MM.1S (cell line): Measurements from ENCODE around the gene NDUFAF8.

Experiments used
- DNase-seq: peaks from one replicate; pipeline ENCODE4 v3.0.0-alpha.2; 2015
- H2AFZ ChIP-seq: fragments of 300-600 bp; sonication (generic); 2 replicates; pipeline ENCODE4 v1.6.0; 2016; ENCODE audit warnings: antibody characterized with exemption, low read length
- H3F3A ChIP-seq: fragments of 300-600 bp; sonication (generic); 2 replicates; pipeline ENCODE4 v1.6.1; 2016; ENCODE audit warnings: mild to moderate bottlenecking, antibody characterized with exemption, low read length, moderate library complexity, mixed read lengths; ENCODE audit not compliant: insufficient read depth
- H3K27ac ChIP-seq: fragments of 300-600 bp; sonication (generic); 2 replicates; pipeline ENCODE4 v1.5.1; 2016; ENCODE audit warnings: mild to moderate bottlenecking, low read length
- H3K27me3 ChIP-seq: fragments of 300-600 bp; sonication (generic); replicated peaks from 2 replicates; pipeline ENCODE4 v1.6.0; 2016; ENCODE audit warnings: low read length; ENCODE audit not compliant: insufficient read depth
- H3K36me3 ChIP-seq: fragments of 300-600 bp; sonication (generic); replicated peaks from 2 replicates; pipeline ENCODE4 v1.6.1; 2016; ENCODE audit warnings: mild to moderate bottlenecking, low read length, mixed read lengths; ENCODE audit not compliant: insufficient read depth
- H3K4me1 ChIP-seq: fragments of 300-600 bp; sonication (generic); 2 replicates; pipeline ENCODE4 v1.6.1; 2016; ENCODE audit warnings: low read length, mixed read lengths
- H3K4me2 ChIP-seq: fragments of 300-600 bp; sonication (generic); 2 replicates; pipeline ENCODE4 v1.6.0; 2016; ENCODE audit warnings: low read depth, low read length
- H3K4me3 ChIP-seq: fragments of 300-600 bp; sonication (generic); 2 replicates; pipeline ENCODE4 v1.5.1; 2016; ENCODE audit warnings: low read length, mixed read lengths
- H3K79me2 ChIP-seq: fragments of 300-600 bp; sonication (generic); 2 replicates; pipeline ENCODE4 v1.6.1; 2016; ENCODE audit warnings: mixed run types, low read length, mixed read lengths
- H3K9ac ChIP-seq: fragments of 300-600 bp; sonication (generic); 2 replicates; pipeline ENCODE4 v1.6.1; 2016; ENCODE audit warnings: low read length, mixed read lengths
- H3K9me2 ChIP-seq: fragments of 300-600 bp; sonication (generic); replicated peaks from 2 replicates; pipeline ENCODE4 v1.6.1; 2016; ENCODE audit warnings: mild to moderate bottlenecking, low read length, mixed read lengths; ENCODE audit not compliant: insufficient read depth
- H3K9me3 ChIP-seq: fragments of 300-600 bp; sonication (generic); replicated peaks from 2 replicates; pipeline ENCODE4 v1.6.1; 2016; ENCODE audit warnings: mild to moderate bottlenecking, low read length, mixed read lengths; ENCODE audit not compliant: insufficient read depth
- H4K20me1 ChIP-seq: fragments of 300-600 bp; sonication (generic); 2 replicates; pipeline ENCODE4 v1.6.1; 2016; ENCODE audit warnings: mild to moderate bottlenecking, low read length, moderate library complexity, mixed read lengths; ENCODE audit not compliant: insufficient read depth
- EZH2 ChIP-seq: fragments of 300-600 bp; sonication (generic); optimal IDR thresholded peaks from 2 replicates; pipeline ENCODE3; 2017; ENCODE audit warnings: low read depth, mild to moderate bottlenecking, antibody characterized with exemption, low read length, mixed read lengths
- EZH2phosphoT487 ChIP-seq: fragments of 300-600 bp; sonication (generic); IDR thresholded peaks from 2 replicates; pipeline ENCODE4 v1.6.1; 2018; ENCODE audit warnings: antibody characterized with exemption, low read length
- TF ChIP-seq, protein P1 (sequence below): fragments of 300-600 bp; sonication (generic); IDR thresholded peaks from 2 replicates; pipeline ENCODE4 v1.5.1; 2016; ENCODE audit warnings: antibody characterized with exemption, low read length, mixed read lengths

Gene NDUFAF8

DNA sequence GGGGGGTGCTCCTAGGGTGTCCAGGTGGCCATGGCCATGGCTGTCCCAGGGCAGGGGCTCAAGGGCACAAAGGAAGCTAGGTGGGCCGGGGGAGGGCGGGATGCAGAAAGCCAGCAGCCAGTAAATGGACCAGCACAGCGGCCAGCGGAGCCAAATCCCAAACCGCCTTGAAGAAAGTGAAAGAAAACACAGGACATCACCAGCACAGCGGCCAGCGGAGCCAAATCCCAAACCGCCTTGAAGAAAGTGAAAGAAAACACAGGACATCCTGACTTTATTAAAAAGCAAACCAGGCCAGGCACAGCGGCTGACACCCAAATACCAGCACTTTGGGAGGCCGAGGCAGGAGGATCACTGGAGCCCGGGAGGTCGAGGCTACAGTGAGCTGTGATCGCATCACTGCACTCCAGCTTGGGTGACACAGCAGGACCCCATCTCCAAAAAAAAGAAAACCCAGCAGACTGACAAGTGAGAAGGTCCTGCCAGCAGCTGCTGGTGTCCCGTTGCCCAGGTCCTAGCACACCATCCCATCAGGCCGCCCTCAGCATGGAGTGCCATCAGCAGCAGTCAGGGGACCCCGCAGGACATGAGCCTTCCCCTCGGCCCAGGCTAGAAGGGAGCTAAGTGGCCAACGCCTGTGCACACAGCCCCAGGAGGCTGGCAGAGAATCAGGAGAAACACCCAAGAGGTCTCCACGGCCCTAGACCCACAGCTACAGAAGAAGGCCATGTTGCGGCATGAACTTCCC is 39.0 kb downstream of the NDUFAF8 start:
- TF ChIP-seq EZH2 (no peak), EZH2phosphoT487 (no peak)
- TF ChIP-seq, protein P1, sequence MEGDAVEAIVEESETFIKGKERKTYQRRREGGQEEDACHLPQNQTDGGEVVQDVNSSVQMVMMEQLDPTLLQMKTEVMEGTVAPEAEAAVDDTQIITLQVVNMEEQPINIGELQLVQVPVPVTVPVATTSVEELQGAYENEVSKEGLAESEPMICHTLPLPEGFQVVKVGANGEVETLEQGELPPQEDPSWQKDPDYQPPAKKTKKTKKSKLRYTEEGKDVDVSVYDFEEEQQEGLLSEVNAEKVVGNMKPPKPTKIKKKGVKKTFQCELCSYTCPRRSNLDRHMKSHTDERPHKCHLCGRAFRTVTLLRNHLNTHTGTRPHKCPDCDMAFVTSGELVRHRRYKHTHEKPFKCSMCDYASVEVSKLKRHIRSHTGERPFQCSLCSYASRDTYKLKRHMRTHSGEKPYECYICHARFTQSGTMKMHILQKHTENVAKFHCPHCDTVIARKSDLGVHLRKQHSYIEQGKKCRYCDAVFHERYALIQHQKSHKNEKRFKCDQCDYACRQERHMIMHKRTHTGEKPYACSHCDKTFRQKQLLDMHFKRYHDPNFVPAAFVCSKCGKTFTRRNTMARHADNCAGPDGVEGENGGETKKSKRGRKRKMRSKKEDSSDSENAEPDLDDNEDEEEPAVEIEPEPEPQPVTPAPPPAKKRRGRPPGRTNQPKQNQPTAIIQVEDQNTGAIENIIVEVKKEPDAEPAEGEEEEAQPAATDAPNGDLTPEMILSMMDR: no peak

DNA sequence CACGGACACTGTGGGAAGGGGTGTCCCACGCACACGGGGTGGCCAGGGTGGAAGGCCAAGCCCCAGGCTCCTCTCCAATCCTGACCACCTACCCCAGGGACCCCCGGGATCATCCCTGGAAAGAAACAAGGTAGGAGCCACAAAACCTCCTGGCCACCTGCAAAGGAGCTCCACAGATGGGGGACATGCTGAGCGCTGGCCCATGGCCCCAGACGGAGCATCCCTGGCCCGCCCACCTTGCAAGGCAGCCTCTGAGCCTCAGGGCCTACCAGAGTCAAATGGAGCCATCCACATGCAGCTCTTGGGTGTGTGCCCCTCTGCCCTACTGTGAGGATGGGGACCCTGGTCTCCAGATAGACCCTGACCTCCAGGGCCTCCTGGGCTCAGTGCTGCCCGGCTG is 39.7 kb downstream of the NDUFAF8 start:
- Histone ChIP-seq H3K27me3 (no peaks in the 10 kb centered on the region), H3K9me3 (no peaks in the 10 kb centered on the region), H3K4me3 (no peak overlapping the region), H2AFZ (no peak overlapping the region), H3K4me2 (no peak overlapping the region), H3K27ac (no peak overlapping the region), H3K4me1 (no peaks in the 10 kb centered on the region), H3K36me3 (no peaks in the 10 kb centered on the region; the same call in 1 of the 2 replicates), H3K9ac (no peak overlapping the region), H4K20me1 (no peaks in the 10 kb centered on the region), H3K79me2 (peaks cover 8% of the 10 kb centered on the region; the same call in 1 of the 2 replicates), H3K9me2 (no peaks in the 10 kb centered on the region), H3F3A (no peaks in the 10 kb centered on the region)
- no peak for DNase-seq
- TF ChIP-seq, protein P1: no peak
- TF ChIP-seq EZH2: no peak
- TF ChIP-seq EZH2phosphoT487: no peak

More for the DNA sequence above, 39.0 kb downstream of the NDUFAF8 start:
- Histone ChIP-seq H3K9ac (no peak overlapping the region), H3K36me3 (no peaks in the 10 kb centered on the region; the same call in 1 of the 2 replicates), H3K9me3 (no peaks in the 10 kb centered on the region), H3K4me2 (no peak overlapping the region), H3K79me2 (peaks cover 6% of the 10 kb centered on the region; the same call in 1 of the 2 replicates), H2AFZ (no peak overlapping the region), H3K4me3 (no peak overlapping the region), H3K9me2 (no peaks in the 10 kb centered on the region), H3F3A (no peaks in the 10 kb centered on the region), H4K20me1 (no peaks in the 10 kb centered on the region), H3K27ac (no peak overlapping the region), H3K27me3 (no peaks in the 10 kb centered on the region), H3K4me1 (no peaks in the 10 kb centered on the region)
- DNase-seq: no peak

DNA sequence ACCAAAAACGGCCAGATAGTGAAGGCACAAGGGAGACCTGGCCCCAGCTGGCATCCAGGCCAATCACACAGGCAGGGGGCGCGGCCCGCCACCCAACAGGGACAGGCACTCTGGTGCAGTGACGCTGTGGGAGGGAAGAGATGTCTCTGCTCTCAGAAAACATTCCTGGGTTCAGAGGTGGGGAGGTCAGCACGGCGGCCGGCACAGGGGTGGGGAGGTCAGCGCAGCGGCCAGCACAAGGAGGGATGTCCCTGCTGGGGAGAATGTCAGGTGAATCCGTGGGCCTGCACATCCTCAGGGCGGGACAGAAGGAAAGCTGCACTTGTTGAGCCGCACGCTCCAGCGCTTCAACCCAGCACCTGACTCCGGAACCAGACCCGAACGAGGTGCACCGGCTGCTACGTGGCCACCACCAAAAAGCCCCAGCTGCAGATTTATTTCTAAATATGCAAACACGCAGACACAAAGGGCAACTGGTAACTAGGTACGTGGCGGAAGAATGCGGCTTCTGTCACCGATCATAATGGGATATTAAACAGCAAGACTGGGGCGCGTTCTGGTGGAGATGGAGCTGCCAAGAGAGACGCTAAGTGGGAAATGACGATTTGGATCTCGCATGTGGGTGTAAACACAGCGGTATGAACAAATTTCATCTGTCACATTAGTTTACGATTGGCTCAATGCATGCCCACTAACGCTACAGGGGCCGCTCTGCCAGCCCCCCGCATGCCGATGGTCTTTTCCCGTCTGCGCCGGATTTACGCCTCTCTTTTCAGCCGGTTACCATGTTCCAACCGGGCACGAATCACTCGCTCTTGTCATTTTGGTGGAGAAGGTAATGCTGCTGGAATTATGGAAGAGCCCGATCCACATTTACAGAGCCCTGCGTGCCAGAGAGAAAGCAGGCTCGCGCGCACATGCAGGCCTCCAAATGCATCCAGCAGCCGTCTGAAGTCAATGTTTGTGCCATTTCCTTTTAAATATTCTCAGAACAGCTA is 40.5 kb downstream of the NDUFAF8 start:
- DNase-seq: no peak
- H3K9ac ChIP-seq: no peak overlapping the region
- no peak overlapping the region for H2AFZ ChIP-seq
- no peaks in the 10 kb centered on the region for H3F3A ChIP-seq
- no peaks in the 10 kb centered on the region for H3K9me3 ChIP-seq
- H3K4me3 ChIP-seq: no peak overlapping the region
- H4K20me1 ChIP-seq: no peaks in the 10 kb centered on the region
- H3K27me3 ChIP-seq: no peaks in the 10 kb centered on the region
- TF ChIP-seq EZH2phosphoT487: no peak
- TF ChIP-seq EZH2: no peak
- TF ChIP-seq, protein P1: no peak
- H3K4me2 ChIP-seq: no peak overlapping the region
- no peaks in the 10 kb centered on the region; the same call in 1 of the 2 replicates for H3K36me3 ChIP-seq
- no peak overlapping the region for H3K27ac ChIP-seq
- H3K79me2 ChIP-seq: peaks cover 12% of the 10 kb centered on the region; the same call in 1 of the 2 replicates
- H3K4me1 ChIP-seq: no peaks in the 10 kb centered on the region
- no peaks in the 10 kb centered on the region for H3K9me2 ChIP-seq
